GM11168 (cell line): ENCODE results near the gene MYO7A.

Experiments
- in situ Hi-C: fragments of 300-500 bp; cut with MboI; formaldehyde crosslinking; loops from one replicate; pipeline ENCODE4 v1.12.0; 2022; ENCODE audit warnings: low sequenced_read_pairs; ENCODE audit not compliant: unreplicated experiment

MYO7A gene

GRCh38 chr11:77156396-77157195 lies 28.6 kb downstream of the MYO7A start:
- in situ Hi-C loops, result no loop called here

GRCh38 chr11:77158041-77158695 lies 30.1 kb downstream of the MYO7A start:
- in situ Hi-C loops, result no loop called here

- in situ Hi-C loops, result no loop called here
Measured at GRCh38 chr11:77159219-77159936, 31.3 kb downstream of the MYO7A start.

- in situ Hi-C loops, result no loop called here
Measured at GRCh38 chr11:77159937-77160495, 32.0 kb downstream of the MYO7A start.

GRCh38 chr11:77163271-77163670 lies 35.2 kb downstream of the MYO7A start:
- in situ Hi-C loops, result no loop called here

- in situ Hi-C loops, result no loop called here
Measured at GRCh38 chr11:77165066-77165465, 37.0 kb downstream of the MYO7A start.

- in situ Hi-C loops, result no loop called here
Measured at GRCh38 chr11:77166021-77166420, 38.0 kb downstream of the MYO7A start.

GRCh38 chr11:77167111-77167626 lies 39.1 kb downstream of the MYO7A start:
- in situ Hi-C loops, result no loop called here

- in situ Hi-C loops, result no loop called here
Measured at GRCh38 chr11:77167791-77168190, 39.7 kb downstream of the MYO7A start.

- in situ Hi-C loops, result no loop called here
Measured at GRCh38 chr11:77170107-77170506, 42.1 kb downstream of the MYO7A start.

GRCh38 chr11:77171254-77171653 lies 43.2 kb downstream of the MYO7A start:
- in situ Hi-C loops, result no loop called here

- in situ Hi-C loops, result no loop called here
Measured at GRCh38 chr11:77171885-77172665, 44.0 kb downstream of the MYO7A start.

GRCh38 chr11:77172666-77172982 lies 44.6 kb downstream of the MYO7A start:
- in situ Hi-C loops, result no loop called here

- in situ Hi-C loops, result no loop called here
Measured at GRCh38 chr11:77173494-77173893, 45.4 kb downstream of the MYO7A start.

- in situ Hi-C loops, result no loop called here
Measured at GRCh38 chr11:77174559-77174958, 46.5 kb downstream of the MYO7A start.

GRCh38 chr11:77175021-77175842 lies 47.2 kb downstream of the MYO7A start:
- in situ Hi-C loops, result no loop called here

GRCh38 chr11:77175869-77176539 lies 48.0 kb downstream of the MYO7A start:
- in situ Hi-C loops, result no loop called here

GRCh38 chr11:77176996-77177395 lies 49.0 kb downstream of the MYO7A start:
- in situ Hi-C loops, result no loop called here

GRCh38 chr11:77178150-77178549 lies 50.1 kb downstream of the MYO7A start:
- in situ Hi-C loops, result no loop called here
